Dendritic cell treated with granulocyte-macrophage colony-stimulating factor and Interleukin-4, amounts not matched to agents 40 ng/mL and 50 ng/mL, for 4 days (primary cell): Measurements from ENCODE around the gene CGB7.
A peak's percentile ranks its signal among the peaks of the same experiment; 100 is the strongest.
"Not testable (repeated sequence)": the region's sequence is repeated elsewhere in the genome, so short reads cannot be mapped to it uniquely, and the experiment has no call there.

Experiments used
- H3K27ac Mint-ChIP-seq: one replicate; pipeline ENCODE4 v1.8.0; 2022; ENCODE audit warnings: mild to moderate bottlenecking, mixed read lengths
- H3K27me3 Mint-ChIP-seq: one replicate; pipeline ENCODE4 v1.8.0; 2022; ENCODE audit warnings: mild to moderate bottlenecking, mixed read lengths
- H3K36me3 Mint-ChIP-seq: one replicate; pipeline ENCODE4 v1.8.0; 2022; ENCODE audit warnings: low read depth, mixed read lengths
- H3K4me1 Mint-ChIP-seq: one replicate; pipeline ENCODE4 v1.8.0; 2022; ENCODE audit warnings: low read depth, mixed read lengths
- H3K4me3 Mint-ChIP-seq: one replicate; pipeline ENCODE4 v1.8.0; 2022; ENCODE audit warnings: mild to moderate bottlenecking, moderate library complexity, mixed read lengths
- H3K9me3 Mint-ChIP-seq: one replicate; pipeline ENCODE4 v1.8.0; 2022; ENCODE audit warnings: mixed read lengths
- intact Hi-C: fragments of 100-400 bp; cut with micrococcal nuclease; formaldehyde crosslinking; loops from one replicate; pipeline ENCODE4 v1.15.0; 2022

Gene CGB7

GRCh38 chr19:49064768-49065611, 7.4 kb upstream of the CGB7 start, which contains the start of gene NTF4:
NTF4 (minus strand) TSS chr19:49064818; CDS start chr19:49061997, 2,821 bp downstream.
- Mint-ChIP-seq H3K4me3 (no peak within 1 kb of the TSS), H3K4me1 (no peaks in the 10 kb centered on the region)

GRCh38 chr19:49064029-49064629, 6.6 kb upstream of the CGB7 start:
- Mint-ChIP-seq H3K4me1 (no peaks in the 10 kb centered on the region), H3K27ac (no peak overlapping the region), H3K36me3 (no peaks in the 10 kb centered on the region), H3K4me3 (no peak overlapping the region), H3K27me3 (peaks cover 91% of the 10 kb centered on the region), H3K9me3 (no peaks in the 10 kb centered on the region)
- intact Hi-C loops, result no loop called here

More at GRCh38 chr19:49064768-49065611, 7.4 kb upstream of the CGB7 start, which contains the start of gene NTF4:
- Mint-ChIP-seq H3K27me3 (peaks cover 92% of the 10 kb centered on the region), H3K27ac (no peak within 1 kb of the TSS), H3K36me3 (no peaks in the 10 kb centered on the region), H3K9me3 (no peaks in the 10 kb centered on the region)
- intact Hi-C loops, result no loop called here

- intact Hi-C loops, result no loop called here
- H3K4me3 Mint-ChIP-seq, result no peak overlapping the region
- no peaks in the 10 kb centered on the region for H3K36me3 Mint-ChIP-seq
- no peak overlapping the region for H3K27ac Mint-ChIP-seq
- peaks cover 19% of the 10 kb centered on the region for H3K4me1 Mint-ChIP-seq
- no peaks in the 10 kb centered on the region for H3K9me3 Mint-ChIP-seq
- peaks cover 93% of the 10 kb centered on the region for H3K27me3 Mint-ChIP-seq
Observed at GRCh38 chr19:49061445-49061844, 3.9 kb upstream of the CGB7 start.

- peaks cover 93% of the 10 kb centered on the region for H3K27me3 Mint-ChIP-seq
- intact Hi-C loops, result no loop called here
- H3K36me3 Mint-ChIP-seq, result no peaks in the 10 kb centered on the region
- peaks cover 23% of the 10 kb centered on the region for H3K4me1 Mint-ChIP-seq
- H3K4me3 Mint-ChIP-seq, result no peak overlapping the region
- no peaks in the 10 kb centered on the region for H3K9me3 Mint-ChIP-seq
- H3K27ac Mint-ChIP-seq, result no peak overlapping the region
Observed at GRCh38 chr19:49061000-49061399, 3.5 kb upstream of the CGB7 start.

- H3K27ac Mint-ChIP-seq, result no peak overlapping the region
- H3K9me3 Mint-ChIP-seq, result no peaks in the 10 kb centered on the region
- intact Hi-C loops, result no loop called here
Observed at GRCh38 chr19:49059053-49059452, 1.5 kb upstream of the CGB7 start.

GRCh38 chr19:49058562-49058961, 1.0 kb upstream of the CGB7 start:
- intact Hi-C loops, result no loop called here

More at GRCh38 chr19:49059053-49059452, 1.5 kb upstream of the CGB7 start:
- Mint-ChIP-seq H3K36me3 (no peaks in the 10 kb centered on the region), H3K4me3 (no peak overlapping the region), H3K27me3 (peaks cover 92% of the 10 kb centered on the region), H3K4me1 (peaks cover 24% of the 10 kb centered on the region)

GRCh38 chr19:49056902-49057596, 500 bp downstream of the CGB7 start:
- intact Hi-C loops, H3K9me3 Mint-ChIP-seq, H3K36me3 Mint-ChIP-seq, H3K27ac Mint-ChIP-seq: not testable (repeated sequence)
- Mint-ChIP-seq H3K27me3 (peaks cover 86% of the 10 kb centered on the region), H3K4me1 (peaks cover 24% of the 10 kb centered on the region), H3K4me3 (peak overlapping the region; percentile 80)

More at GRCh38 chr19:49058562-49058961, 1.0 kb upstream of the CGB7 start:
- Mint-ChIP-seq H3K9me3 (no peaks in the 10 kb centered on the region), H3K36me3 (no peaks in the 10 kb centered on the region), H3K27me3 (peaks cover 92% of the 10 kb centered on the region), H3K4me1 (peaks cover 24% of the 10 kb centered on the region), H3K27ac (no peak overlapping the region), H3K4me3 (no peak overlapping the region)

GRCh38 chr19:49056101-49056901, 1.2 kb downstream of the CGB7 start:
- peaks cover 24% of the 10 kb centered on the region for H3K4me1 Mint-ChIP-seq
- no peak overlapping the region for H3K27ac Mint-ChIP-seq
- H3K27me3 Mint-ChIP-seq, result peaks cover 78% of the 10 kb centered on the region
- H3K36me3 Mint-ChIP-seq, result no peaks in the 10 kb centered on the region
- H3K4me3 Mint-ChIP-seq, result peak overlapping the region; percentile 80
- no peaks in the 10 kb centered on the region for H3K9me3 Mint-ChIP-seq
- intact Hi-C loops, result no loop called here

- H3K27ac Mint-ChIP-seq, H3K4me1 Mint-ChIP-seq, H3K4me3 Mint-ChIP-seq, H3K36me3 Mint-ChIP-seq, intact Hi-C loops, H3K9me3 Mint-ChIP-seq: not testable (repeated sequence)
- H3K27me3 Mint-ChIP-seq, result peaks cover 31% of the 10 kb centered on the region
Observed at GRCh38 chr19:49050376-49051033, 7.0 kb downstream of the CGB7 start.

GRCh38 chr19:49049834-49050233, 7.7 kb downstream of the CGB7 start:
- H3K4me3 Mint-ChIP-seq, H3K4me1 Mint-ChIP-seq, H3K9me3 Mint-ChIP-seq, H3K36me3 Mint-ChIP-seq, H3K27ac Mint-ChIP-seq, intact Hi-C loops: not testable (repeated sequence)
- H3K27me3 Mint-ChIP-seq, result peaks cover 27% of the 10 kb centered on the region

- peaks cover 22% of the 10 kb centered on the region for H3K27me3 Mint-ChIP-seq
- H3K9me3 Mint-ChIP-seq, H3K4me3 Mint-ChIP-seq, H3K36me3 Mint-ChIP-seq, intact Hi-C loops, H3K4me1 Mint-ChIP-seq, H3K27ac Mint-ChIP-seq: not testable (repeated sequence)
Observed at GRCh38 chr19:49049011-49049410, 8.5 kb downstream of the CGB7 start, which contains the start of gene CGB8. CGB8 (minus strand) TSS chr19:49049111; CDS start chr19:49048739, 372 bp downstream.

- peaks cover 13% of the 10 kb centered on the region for H3K27me3 Mint-ChIP-seq
- H3K9me3 Mint-ChIP-seq, intact Hi-C loops, H3K4me3 Mint-ChIP-seq, H3K36me3 Mint-ChIP-seq, H3K4me1 Mint-ChIP-seq, H3K27ac Mint-ChIP-seq: not testable (repeated sequence)
Observed at GRCh38 chr19:49043548-49043947, 14.0 kb downstream of the CGB7 start, which contains the start of gene CGB5. CGB5 (plus strand) TSS chr19:49043848; CDS start chr19:49044210, 362 bp downstream.

- H3K36me3 Mint-ChIP-seq, intact Hi-C loops, H3K9me3 Mint-ChIP-seq, H3K4me1 Mint-ChIP-seq, H3K4me3 Mint-ChIP-seq, H3K27ac Mint-ChIP-seq: not testable (repeated sequence)
- peaks cover 13% of the 10 kb centered on the region for H3K27me3 Mint-ChIP-seq
Observed at GRCh38 chr19:49042666-49043065, 14.9 kb downstream of the CGB7 start.
